Activated T-cell treated with anti-CD3 and anti-CD28 coated beads, Interleukin-2, amount 50 U/mL, for 4 hours (primary cell): ENCODE measurements around the gene LZTR1. TPM values are rescaled to one million over a fixed set of nuclear protein-coding genes. Genes with fewer than 3 reads are reported as not detected.
"Not testable (repeated sequence)": the region's sequence is repeated elsewhere in the genome, so short reads cannot be mapped to it uniquely, and the experiment has no call there.

ENCODE experiments used
- ATAC-seq, 2 donors: fragments of 200-7000 bp; cut with Tn5 transposase; one replicate each; pipeline ENCODE4 v1.10.0; 2021
- DNase-seq: peaks from one replicate; pipeline ENCODE4 v3.0.0-alpha.2; 2020
- H3K27me3 Mint-ChIP-seq: one replicate; pipeline ENCODE4 v1.8.0; 2021; ENCODE audit warnings: low read depth, mixed read lengths
- H3K36me3 Mint-ChIP-seq: one replicate; pipeline ENCODE4 v1.8.0; 2022; ENCODE audit warnings: mixed read lengths; ENCODE audit not compliant: insufficient read depth
- H3K4me1 Mint-ChIP-seq: one replicate; pipeline ENCODE4 v1.8.0; 2021; ENCODE audit warnings: low read depth, mixed read lengths
- H3K4me3 Mint-ChIP-seq: one replicate; pipeline ENCODE4 v1.8.0; 2021; ENCODE audit warnings: mild to moderate bottlenecking, moderate library complexity, mixed read lengths
- H3K9me3 Mint-ChIP-seq: one replicate; pipeline ENCODE4 v1.8.0; 2021; ENCODE audit warnings: mixed read lengths
- total RNA-seq, 3 donors: library from RNA; stranded (reverse); gene quantifications; one replicate each; pipeline ENCODE4 v1.2.1, GENCODE V29; 2021

Gene LZTR1
- total RNA-seq, 3 donors from 2014 or later: 82.4 to 96.6 (median 84.7) TPM

DNA sequence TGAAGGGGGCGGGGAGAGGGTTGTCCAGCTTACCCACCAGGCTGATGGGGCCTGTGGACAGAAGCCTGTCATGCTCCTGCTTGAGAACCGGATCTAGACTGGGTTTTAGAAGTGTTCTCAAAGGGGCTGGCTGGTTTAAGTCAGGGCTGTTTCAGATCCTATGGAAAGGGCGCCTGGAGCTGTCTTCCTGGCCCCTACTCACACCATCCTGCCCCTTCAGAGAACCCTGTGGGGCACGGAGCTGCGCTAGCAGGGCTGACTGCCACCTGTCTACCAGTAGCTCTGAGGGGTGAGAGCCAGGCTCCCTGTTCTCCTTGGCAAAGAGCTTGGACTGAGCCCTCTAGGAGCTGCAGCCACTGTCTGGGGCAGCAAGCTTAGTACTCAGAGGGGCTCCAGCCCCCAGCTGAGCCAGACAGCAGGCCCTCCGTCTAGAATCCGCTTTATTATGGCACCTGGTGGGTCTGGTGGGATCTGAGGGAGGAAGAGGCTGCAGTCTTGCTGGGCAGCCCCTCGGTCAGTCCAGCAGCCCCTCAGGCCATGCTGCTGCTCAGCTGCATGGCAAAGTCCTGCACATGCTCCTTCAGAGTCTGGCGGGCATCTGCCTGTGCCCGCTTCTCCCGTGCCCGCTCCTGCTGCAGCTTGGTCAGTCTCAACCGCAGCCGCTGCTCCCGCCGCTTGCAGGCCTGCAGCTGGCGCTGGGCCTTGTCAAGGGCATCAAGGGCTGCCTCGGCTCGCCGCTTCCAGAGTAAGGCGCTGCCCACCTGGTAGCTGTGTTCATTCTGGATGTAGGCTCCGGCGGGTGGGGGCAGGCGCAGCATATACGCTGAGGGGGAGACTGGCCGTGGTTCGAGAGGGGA, 17.5 kb downstream of the LZTR1 start:
- Mint-ChIP-seq H3K36me3 (peaks cover 5% of the 10 kb centered on the region), H3K4me1 (peaks cover 27% of the 10 kb centered on the region), H3K27me3 (no peaks in the 10 kb centered on the region), H3K4me3 (peak overlapping the region; percentile 92), H3K9me3 (no peaks in the 10 kb centered on the region)
- no peak for DNase-seq
- ATAC-seq: no peak

DNA sequence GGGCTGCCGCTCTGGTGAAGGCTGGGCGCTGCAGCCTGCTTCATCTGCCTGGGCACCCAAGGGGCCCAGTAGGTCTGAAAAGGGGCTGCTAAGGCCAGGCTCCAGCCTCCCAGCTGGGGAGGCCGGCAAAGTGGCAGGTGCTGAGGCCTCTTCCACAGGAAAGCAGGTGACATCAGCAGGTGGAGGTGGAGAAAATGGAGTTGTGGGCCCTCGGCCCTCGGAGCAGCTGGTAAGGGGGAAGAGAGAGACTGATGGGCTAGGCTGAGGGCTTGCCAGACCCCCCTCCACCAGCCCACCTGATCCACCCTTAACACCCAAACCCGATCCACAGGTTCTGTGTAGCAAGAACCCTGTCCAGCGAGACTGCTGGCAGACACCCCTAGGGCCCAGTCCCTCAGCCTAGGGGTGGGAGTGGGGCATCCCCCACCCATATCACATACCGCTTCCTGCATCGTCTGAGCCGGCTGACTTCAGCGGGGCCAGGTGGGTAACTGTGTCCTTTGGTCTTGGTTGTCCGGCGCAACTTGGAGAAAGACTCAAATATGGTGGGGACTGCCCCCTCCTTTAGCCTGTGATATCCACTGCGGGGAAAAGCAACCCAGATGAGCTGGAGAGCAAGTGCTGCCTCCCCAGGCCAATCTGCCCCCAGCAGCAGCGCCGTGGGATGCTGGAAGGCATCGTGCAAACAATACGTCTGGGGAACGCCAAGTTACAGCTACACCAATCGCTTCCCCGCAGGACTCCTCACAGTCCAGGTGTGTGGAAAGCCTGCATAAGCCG, 18.3 kb downstream of the LZTR1 start:
- Mint-ChIP-seq H3K9me3 (no peaks in the 10 kb centered on the region), H3K4me1 (peaks cover 27% of the 10 kb centered on the region), H3K4me3 (peak overlapping the region; percentile 92), H3K27me3 (no peaks in the 10 kb centered on the region), H3K36me3 (peaks cover 5% of the 10 kb centered on the region)
- no peak for ATAC-seq
- no peak for DNase-seq

DNA sequence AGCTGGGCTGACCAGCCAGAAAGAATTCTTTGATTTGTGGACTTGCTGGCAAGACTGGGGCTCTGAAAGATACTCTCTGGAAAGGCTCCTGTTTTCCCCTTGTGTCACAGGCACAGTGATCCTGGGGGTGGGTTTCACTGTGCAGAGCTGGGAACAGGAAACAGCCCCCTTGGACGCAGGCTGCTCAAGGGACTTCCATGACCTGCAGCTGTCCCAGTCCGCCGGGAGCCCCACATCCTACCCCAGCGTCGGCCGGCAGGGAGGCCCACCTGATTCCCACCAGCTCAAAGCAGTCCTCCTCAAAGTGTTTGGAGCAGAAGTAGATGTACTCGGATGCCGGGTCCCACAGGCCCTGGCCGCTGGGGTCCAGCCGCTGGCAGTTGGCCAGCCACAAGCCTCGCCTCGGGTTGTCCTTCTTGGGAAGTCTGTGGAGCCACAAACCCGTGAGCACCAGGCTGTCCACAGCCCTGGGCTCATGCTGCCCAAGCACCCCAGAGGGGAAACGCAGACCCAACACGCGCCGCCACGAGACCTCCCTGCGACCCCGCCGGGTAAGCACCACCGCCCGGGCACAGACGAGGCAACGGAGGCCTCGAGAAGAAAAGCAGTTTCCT, 19.0 kb downstream of the LZTR1 start:
- Mint-ChIP-seq H3K4me3 (peak overlapping the region; percentile 92), H3K9me3 (no peaks in the 10 kb centered on the region), H3K4me1 (peaks cover 27% of the 10 kb centered on the region), H3K36me3 (peaks cover 5% of the 10 kb centered on the region), H3K27me3 (no peaks in the 10 kb centered on the region)
- ATAC-seq (no peak), DNase-seq (no peak)

DNA sequence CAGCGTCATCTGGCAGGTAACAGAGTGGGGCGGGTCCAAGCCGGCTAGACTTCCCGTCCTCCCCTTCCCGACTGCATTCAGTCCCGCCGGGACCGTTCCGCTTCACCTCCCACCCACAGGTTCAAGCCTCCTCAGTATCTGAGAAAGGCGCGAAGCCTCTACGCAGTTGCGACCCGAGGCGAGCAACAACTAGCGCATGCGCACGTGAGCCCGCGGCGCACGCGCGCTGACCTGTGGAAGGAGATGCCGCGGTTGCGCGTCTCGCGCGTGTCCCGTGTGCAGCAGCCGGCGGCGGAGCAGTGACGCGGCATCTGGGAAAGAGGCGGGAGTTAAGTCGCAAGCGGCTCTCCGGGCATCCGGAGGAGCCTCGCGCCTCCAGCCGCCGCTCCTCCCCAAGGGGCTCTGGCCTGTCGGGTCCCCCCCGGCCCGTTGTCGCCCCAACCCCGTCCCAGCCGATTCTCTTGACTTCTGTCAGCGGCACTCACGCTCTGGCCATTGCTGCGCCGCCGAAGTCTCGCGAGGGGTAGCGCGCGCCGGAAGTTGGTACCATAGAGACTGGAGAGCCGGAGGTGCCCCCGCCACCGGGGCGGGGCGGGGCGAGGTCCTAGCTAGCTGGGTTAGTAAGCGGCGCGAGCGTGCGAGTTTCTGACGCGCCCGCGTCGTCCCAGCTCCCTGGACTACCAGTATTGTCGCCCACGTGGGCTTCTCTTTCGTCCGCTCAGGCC, 19.7 kb downstream of the LZTR1 start, which contains the start of gene THAP7:
THAP7 (minus strand) TSS at position 518 of the 725 bp plus-strand sequence; CDS start at position 311, 207 bp downstream.
- peak; percentile 92 for ATAC-seq
- Mint-ChIP-seq H3K36me3 (peaks cover 5% of the 10 kb centered on the region), H3K4me1 (peaks cover 27% of the 10 kb centered on the region), H3K4me3 (peak within 1 kb of the TSS; percentile 92), H3K9me3 (no peaks in the 10 kb centered on the region), H3K27me3 (no peaks in the 10 kb centered on the region)
- DNase-seq: peak; percentile 97

DNA sequence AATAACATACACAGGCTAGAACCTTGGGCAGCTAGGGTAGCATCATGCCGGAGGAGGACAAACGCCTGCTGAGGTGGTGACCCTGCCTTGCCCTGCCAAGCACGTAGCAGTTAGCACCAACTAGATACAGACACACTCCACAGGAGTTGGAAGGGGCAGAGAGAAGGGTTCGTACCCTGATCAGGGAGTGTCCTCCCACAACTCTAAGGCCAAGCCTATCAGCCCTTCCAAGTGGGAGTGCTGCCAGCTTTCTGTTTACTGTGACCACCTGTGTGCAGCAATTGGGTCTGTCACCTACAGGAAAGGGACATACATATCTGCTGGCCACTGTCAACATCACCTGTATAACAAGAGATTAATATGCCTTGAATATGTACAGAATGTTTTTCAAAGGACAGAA, 21.7 kb downstream of the LZTR1 start:
- ATAC-seq: no peak
- Mint-ChIP-seq H3K27me3 (no peaks in the 10 kb centered on the region), H3K9me3 (no peaks in the 10 kb centered on the region), H3K36me3 (peaks cover 2% of the 10 kb centered on the region), H3K4me1 (peaks cover 22% of the 10 kb centered on the region), H3K4me3 (peak overlapping the region; percentile 92)
- DNase-seq: no peak

DNA sequence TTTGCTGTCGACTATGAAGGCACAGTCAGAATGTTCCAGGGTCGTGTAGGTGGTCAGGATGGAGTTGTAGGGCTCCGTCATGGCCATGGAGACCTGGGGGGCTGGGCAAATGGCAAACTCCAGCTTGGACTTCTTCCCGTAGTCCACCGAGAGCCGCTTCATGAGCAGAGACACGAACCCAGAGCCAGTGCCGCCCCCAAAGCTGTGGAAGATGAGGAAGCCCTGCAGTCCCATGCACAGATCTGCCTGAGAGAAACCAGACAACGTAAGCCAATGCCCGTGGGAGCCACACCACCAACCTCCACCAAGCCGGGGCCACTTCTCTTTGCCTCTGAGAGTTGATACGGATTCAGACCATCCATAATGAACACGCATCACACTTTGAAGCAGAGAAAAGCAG, 27.1 kb downstream of the LZTR1 start:
- H3K4me1 Mint-ChIP-seq, ATAC-seq, H3K27me3 Mint-ChIP-seq: not testable (repeated sequence)

DNA sequence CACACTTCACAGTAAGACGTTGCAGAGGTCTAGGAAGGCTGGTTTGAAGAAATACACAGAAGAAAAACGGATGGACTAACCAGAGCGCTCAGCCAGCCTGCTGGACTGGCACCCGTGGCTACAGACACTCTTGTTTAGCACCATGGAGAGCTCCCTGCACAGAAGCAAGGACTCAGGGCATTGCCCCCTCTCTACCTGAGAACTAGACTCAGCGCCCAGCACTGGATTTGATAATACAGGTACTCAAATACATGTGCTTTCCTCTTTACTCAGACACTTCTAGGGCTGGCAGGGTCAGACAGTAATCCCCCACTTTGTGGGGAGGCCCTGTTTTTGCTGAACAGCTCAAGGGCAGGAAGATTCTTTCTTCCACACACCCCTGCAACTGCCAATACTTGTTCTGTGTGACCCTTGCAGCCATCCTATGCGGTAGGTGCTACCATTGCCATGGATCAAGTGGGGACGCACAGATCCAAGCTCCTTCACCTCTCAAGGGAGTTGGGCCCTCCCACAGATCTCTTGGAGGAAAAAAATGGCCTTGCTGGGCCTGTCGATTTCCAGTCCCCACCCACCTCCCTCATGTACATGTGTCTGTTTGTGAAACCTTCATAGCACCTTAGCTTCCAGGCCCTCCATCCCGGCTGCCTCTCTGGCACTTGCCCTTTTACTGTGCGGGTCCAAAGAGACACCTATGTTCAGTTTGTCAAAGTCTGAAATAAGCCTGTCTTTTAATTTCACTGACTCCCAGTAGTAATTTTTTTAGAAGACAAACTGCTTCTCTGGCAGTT, 27.7 kb downstream of the LZTR1 start:
- H3K27me3 Mint-ChIP-seq: no peaks in the 10 kb centered on the region
- no peaks in the 10 kb centered on the region for H3K36me3 Mint-ChIP-seq
- no peaks in the 10 kb centered on the region for H3K9me3 Mint-ChIP-seq
- peaks cover 15% of the 10 kb centered on the region for H3K4me1 Mint-ChIP-seq
- no peak overlapping the region for H3K4me3 Mint-ChIP-seq
- DNase-seq (no peak), ATAC-seq (no peak)

More for the DNA sequence above, 27.1 kb downstream of the LZTR1 start:
- not testable (repeated sequence) for DNase-seq, H3K36me3 Mint-ChIP-seq, H3K9me3 Mint-ChIP-seq, H3K4me3 Mint-ChIP-seq

DNA sequence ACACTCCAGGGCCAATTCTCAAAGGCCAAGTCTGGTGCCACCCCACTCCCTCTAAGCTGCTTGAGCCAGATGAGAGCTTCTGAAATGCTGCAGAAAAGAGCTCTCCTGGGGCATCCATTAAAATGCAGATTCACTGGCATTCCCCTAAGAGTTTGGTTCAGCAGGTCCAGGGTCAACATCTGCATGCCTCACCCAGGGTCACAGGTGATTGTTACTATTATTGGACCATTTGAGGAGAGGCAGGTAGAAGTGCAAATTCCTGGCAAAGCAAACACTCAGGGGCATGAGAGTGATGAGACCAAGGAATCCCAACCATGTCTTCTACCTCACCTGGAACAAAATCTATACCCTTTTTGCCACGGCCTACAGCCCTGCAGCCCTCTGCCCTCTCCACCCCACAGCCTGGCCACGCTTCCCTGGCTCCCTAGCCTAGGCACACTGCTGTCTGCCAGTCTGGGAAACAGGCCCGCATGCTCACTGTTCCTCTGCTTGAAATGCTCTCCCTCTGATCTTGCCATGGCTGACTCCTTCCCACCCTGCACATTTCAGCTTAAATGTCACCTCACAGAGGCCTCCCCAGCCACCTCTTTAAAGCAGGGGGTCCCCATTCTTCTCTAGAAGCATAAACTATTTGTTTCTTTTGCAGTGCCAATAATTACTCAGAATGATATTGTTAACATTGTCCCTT, 28.5 kb downstream of the LZTR1 start:
- ATAC-seq (no peak), DNase-seq (no peak)
- Mint-ChIP-seq H3K27me3 (no peaks in the 10 kb centered on the region), H3K4me1 (peaks cover 22% of the 10 kb centered on the region), H3K36me3 (no peaks in the 10 kb centered on the region), H3K4me3 (no peak overlapping the region), H3K9me3 (no peaks in the 10 kb centered on the region)

DNA sequence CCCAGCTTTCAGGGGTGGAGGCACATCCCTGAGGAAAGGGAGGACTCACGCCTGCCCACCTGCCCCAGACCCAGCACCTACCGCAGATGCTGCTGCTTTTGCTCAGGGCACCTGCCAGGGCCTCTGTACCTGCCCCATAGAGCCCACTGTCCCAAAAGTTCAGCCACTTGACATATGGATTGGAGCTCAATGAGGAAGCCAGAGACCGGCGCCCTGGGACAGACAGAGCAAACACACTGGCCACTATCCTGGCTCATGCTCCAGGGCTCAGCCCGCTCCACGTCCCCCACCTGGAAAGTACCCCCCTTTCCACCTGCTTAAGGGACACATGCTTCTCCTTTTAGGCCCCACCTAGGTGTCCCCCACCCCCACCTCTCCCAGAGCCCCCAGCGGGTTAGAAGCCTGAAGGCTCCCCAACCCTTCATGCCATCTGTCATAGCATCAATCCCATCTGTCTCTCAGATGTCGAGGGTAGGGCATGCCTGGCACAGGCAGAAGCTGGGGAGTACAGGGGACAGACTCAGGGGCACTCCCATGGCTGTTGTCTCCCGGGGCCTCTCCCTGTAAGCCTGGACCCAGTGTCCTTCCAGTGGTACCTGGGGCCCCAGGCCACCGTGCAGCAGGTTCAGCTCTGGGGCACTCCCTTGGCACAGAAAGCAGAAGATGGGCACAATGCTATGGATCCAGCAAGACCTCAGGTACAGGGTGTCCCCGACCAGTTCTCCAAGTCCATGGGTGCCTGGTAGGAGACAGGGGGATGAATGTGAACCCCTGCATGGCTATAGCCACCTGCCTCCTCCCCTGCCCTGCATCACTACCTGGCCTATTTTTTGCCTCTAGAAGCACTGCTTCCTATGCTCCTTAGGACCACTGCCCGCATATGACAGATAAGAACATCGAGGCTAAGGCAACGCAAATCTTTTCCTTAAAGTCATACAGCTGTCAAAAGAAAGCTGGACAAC, 30.6 kb downstream of the LZTR1 start:
- Mint-ChIP-seq H3K4me1 (peaks cover 27% of the 10 kb centered on the region), H3K4me3 (peak overlapping the region; percentile 68), H3K27me3 (no peaks in the 10 kb centered on the region), H3K9me3 (no peaks in the 10 kb centered on the region), H3K36me3 (no peaks in the 10 kb centered on the region)
- ATAC-seq: no peak
- DNase-seq: no peak

DNA sequence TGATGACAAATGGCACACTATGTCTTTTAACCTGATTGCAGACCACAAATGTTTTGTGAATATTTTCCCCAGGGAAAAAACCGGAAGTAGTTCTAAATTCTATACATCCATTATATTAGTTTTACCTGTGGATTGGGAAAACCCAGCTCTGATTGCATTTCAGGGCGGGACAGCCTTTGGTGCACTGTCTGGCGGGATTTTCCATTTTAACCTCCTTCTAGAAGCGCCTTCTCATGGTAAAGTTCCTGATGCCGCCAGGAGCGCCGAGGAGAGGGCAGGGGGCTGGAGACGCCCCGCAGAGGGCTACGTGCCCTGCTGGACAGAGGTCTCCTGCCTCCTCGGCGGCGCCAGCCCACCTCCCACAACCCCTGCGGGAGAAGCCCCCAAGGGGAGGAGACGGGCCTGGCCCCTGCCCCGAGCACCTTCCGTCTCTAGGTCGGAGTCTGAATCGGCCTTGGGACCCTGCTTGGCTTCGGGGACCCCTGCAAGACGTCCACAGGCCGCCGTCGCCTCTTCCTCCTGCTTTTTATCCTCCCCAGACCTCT, 31.6 kb downstream of the LZTR1 start:
- Mint-ChIP-seq H3K4me1 (peaks cover 27% of the 10 kb centered on the region), H3K4me3 (peak overlapping the region; percentile 83), H3K36me3 (no peaks in the 10 kb centered on the region), H3K9me3 (no peaks in the 10 kb centered on the region), H3K27me3 (no peaks in the 10 kb centered on the region)
- DNase-seq (no peak), ATAC-seq (peak in 1 of 2 donors; percentile 7)

DNA sequence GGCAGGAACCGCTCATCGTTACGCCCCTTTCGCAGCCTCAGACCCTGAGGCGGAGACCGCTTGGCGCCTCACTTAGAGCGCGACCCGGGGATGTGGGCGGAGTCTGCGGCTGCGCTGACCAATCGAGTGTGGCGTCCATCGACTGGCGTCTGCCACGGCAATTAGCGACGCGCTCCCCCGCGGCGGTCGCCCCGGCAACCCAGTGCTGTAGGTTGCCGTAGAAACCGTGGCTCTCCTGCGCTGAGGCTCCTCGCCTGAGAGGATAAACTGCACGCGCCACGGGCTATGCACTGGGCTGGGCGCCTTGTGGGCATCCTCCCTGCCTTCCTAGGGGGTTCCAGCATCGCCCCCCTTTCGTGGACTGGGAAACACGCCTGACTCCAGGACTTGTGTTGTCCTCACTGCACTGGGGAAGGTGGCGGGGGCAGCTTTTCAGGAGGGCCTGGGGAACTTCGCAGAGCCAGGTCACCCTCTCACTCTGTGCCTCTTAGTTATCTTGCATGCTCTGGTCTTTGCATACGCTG, 32.2 kb downstream of the LZTR1 start:
- H3K4me3 Mint-ChIP-seq: peak overlapping the region; percentile 83
- ATAC-seq: peak; percentile 97 to 98
- peaks cover 27% of the 10 kb centered on the region for H3K4me1 Mint-ChIP-seq
- DNase-seq: peak; percentile 73
- H3K27me3 Mint-ChIP-seq: no peaks in the 10 kb centered on the region
- no peaks in the 10 kb centered on the region for H3K36me3 Mint-ChIP-seq
- H3K9me3 Mint-ChIP-seq: no peaks in the 10 kb centered on the region
